ENCODE measurements around the gene AKNA.
"Not testable (repeated sequence)": the region's sequence is repeated elsewhere in the genome, so short reads cannot be mapped to it uniquely, and the experiment has no call there.

AKNA gene

GRCh38 chr9:114343471-114344187 lies 44.2 kb downstream of the AKNA start:
- DNase-seq (ENCODE audit: extremely low spot score, insufficient read length, low read depth): no peak
- no peak for FAIRE-seq

GRCh38 chr9:114342755-114343440 lies 44.9 kb downstream of the AKNA start:
- DNase-seq (ENCODE audit: extremely low spot score, insufficient read length, low read depth): no peak
- no peak for FAIRE-seq

GRCh38 chr9:114341991-114342390 lies 45.8 kb downstream of the AKNA start:
- FAIRE-seq (peak; percentile 5), DNase-seq (ENCODE audit: extremely low spot score, insufficient read length, low read depth) (no peak)

- no peak for DNase-seq (ENCODE audit: extremely low spot score, insufficient read length, low read depth)
- FAIRE-seq: no peak
These were observed 46.5 kb downstream of the AKNA start for GRCh38 chr9:114341152-114341830.

- peak; percentile 62 for DNase-seq (ENCODE audit: extremely low spot score, insufficient read length, low read depth)
These were observed 48.5 kb downstream of the AKNA start for GRCh38 chr9:114339130-114339908.

GRCh38 chr9:114338187-114338586 lies 49.6 kb downstream of the AKNA start:
- FAIRE-seq (no peak), DNase-seq (ENCODE audit: extremely low spot score, insufficient read length, low read depth) (no peak)

More at GRCh38 chr9:114339130-114339908, 48.5 kb downstream of the AKNA start:
- peak; percentile 88 for FAIRE-seq

GRCh38 chr9:114336699-114337395 lies 50.9 kb downstream of the AKNA start:
- DNase-seq (ENCODE audit: extremely low spot score, insufficient read length, low read depth) (no peak), FAIRE-seq (no peak)

- DNase-seq (ENCODE audit: extremely low spot score, insufficient read length, low read depth): no peak
- no peak for FAIRE-seq
These were observed 51.6 kb downstream of the AKNA start for GRCh38 chr9:114336157-114336556.

GRCh38 chr9:114335745-114336144 lies 52.0 kb downstream of the AKNA start:
- FAIRE-seq: no peak
- no peak for DNase-seq (ENCODE audit: extremely low spot score, insufficient read length, low read depth)

- no peak for DNase-seq (ENCODE audit: extremely low spot score, insufficient read length, low read depth)
- no peak for FAIRE-seq
These were observed 53.3 kb downstream of the AKNA start for GRCh38 chr9:114334490-114334889.

GRCh38 chr9:114333718-114334117 lies 54.1 kb downstream of the AKNA start:
- FAIRE-seq; DNase-seq (ENCODE audit: extremely low spot score, insufficient read length, low read depth): not testable (repeated sequence)

- not testable (repeated sequence) for DNase-seq (ENCODE audit: extremely low spot score, insufficient read length, low read depth); FAIRE-seq
These were observed 55.2 kb downstream of the AKNA start for GRCh38 chr9:114332474-114333040.

- not testable (repeated sequence) for FAIRE-seq; DNase-seq (ENCODE audit: extremely low spot score, insufficient read length, low read depth)
These were observed 56.3 kb downstream of the AKNA start for GRCh38 chr9:114331229-114332195.

GRCh38 chr9:114330636-114331035 lies 57.1 kb downstream of the AKNA start:
- no peak for FAIRE-seq
- DNase-seq (ENCODE audit: extremely low spot score, insufficient read length, low read depth): no peak

- not testable (repeated sequence) for FAIRE-seq
These were observed 58.2 kb downstream of the AKNA start, which contains the start of gene ORM2 for GRCh38 chr9:114329625-114330022. Gene ORM2 (plus strand): TSS chr9:114329869. CDS start chr9:114329905, 36 bp downstream.

GRCh38 chr9:114328937-114329624 lies 58.7 kb downstream of the AKNA start:
- DNase-seq (ENCODE audit: extremely low spot score, insufficient read length, low read depth); FAIRE-seq: not testable (repeated sequence)

More at GRCh38 chr9:114329625-114330022, 58.2 kb downstream of the AKNA start, which contains the start of gene ORM2:
- DNase-seq (ENCODE audit: extremely low spot score, insufficient read length, low read depth): not testable (repeated sequence)

GRCh38 chr9:114328357-114328820 lies 59.4 kb downstream of the AKNA start:
- not testable (repeated sequence) for DNase-seq (ENCODE audit: extremely low spot score, insufficient read length, low read depth); FAIRE-seq
